GM21515 (cell line): ENCODE measurements around the gene KAZN.

Source experiments
- ATAC-seq: cut with Tn5 transposase; IDR thresholded peaks from one replicate; pipeline ENCODE4 v1.9.1; 2021; ENCODE audit not compliant: unreplicated experiment

The KAZN gene

GRCh38 chr1:14639291-14640050 is 41.0 kb downstream of the KAZN start:
- no peak for ATAC-seq

DNA sequence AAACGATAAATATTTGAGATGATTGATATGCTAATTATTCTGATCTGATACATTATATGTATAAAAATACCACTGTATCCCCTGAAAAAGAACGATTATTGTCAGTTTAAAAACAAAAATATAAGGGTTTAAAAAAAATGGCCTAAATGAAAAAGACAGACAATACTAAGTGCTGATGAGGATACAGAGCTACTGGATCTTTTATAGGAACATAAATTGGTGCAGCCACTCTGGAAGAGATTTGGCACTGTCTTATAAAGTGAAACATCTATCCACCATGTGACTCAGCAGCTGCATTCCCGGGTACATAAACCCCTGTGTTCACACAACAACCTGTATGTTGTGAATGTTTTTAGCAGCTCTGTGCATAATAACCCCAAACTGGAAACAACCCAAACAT is 44.2 kb downstream of the KAZN start:
- no peak for ATAC-seq

DNA sequence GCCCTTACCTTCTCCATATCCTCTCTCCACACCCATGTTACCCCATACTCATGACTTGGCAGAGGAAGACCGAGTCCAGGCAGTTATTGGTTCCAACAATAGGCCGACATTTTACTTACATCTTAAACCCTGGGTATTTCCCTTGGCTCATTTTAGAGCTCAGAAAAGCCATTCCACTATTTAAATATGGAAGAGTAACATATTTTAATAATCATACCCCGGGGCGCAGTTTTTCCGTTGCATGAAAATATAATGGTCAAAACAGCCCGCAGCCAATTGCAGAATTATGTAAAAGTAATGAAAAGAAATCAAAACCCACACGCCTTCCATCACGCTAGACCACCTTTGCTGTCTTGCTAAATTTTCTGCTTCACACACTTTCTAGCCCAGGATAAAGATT is 48.5 kb downstream of the KAZN start:
- ATAC-seq, result no peak

GRCh38 chr1:14647777-14648176 is 49.3 kb downstream of the KAZN start:
- ATAC-seq, result no peak

DNA sequence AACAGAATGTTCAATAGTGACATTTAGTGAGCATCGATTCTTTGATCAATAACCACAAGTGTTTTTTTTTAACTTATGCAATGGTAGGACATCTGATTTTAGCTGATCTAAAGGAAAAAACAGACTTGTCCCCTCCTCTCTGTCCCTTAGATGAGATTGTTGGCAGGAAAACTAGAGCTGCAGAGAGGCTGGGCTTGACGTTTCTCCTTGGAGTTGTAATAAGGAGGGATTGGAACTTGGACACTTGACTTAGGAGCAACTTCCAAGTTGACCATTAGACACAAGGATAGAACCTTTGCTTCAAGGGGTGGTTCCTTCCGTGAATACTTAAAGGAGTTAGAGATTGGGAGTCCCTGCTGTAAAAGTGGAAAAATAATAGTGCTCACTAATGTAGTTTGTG is 49.9 kb downstream of the KAZN start:
- ATAC-seq, result no peak

DNA sequence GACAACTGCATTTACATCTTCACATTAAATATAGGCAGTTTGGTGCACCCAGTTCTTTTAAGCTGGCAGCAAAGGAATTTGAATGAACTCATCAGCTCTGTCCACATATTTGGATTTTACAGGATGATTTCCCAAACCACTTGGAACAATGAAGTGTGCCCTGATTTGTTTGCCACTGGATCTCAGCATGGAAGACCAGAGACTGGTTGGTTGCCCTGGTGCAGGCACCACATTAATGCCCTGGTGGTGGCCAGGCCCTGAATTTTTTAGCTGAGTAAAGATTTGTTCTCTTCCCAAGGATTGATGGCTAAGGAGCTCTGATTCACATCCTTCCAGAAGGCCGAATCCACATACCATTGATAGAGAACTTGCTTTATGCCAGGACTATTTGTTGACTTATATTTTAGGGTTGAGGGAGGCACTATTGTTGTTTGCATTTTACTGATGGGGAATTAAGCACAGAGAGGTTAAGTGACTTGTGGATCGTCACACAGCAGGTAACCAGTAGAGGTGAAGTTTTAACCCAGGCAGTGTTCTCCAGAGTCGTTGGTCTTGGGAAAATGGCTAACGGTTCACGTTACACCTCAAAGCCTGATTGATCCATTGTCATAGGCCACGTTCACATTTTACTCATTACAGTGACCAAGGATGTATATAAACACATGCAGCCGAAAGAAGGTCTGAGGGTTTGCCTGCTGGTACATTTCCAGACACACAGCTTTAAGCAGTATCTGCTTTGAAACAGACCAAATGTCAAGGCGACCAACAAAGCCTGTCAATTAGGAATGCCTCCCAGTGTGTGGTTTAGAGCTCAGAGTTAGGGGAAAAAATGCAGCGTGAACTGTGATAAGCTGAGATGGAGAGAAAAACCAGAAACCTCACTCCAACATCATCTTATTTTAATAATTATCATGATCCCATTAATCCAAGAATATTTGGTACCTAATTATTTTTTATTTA is 50.7 kb downstream of the KAZN start:
- no peak for ATAC-seq

GRCh38 chr1:14649976-14650375 is 51.5 kb downstream of the KAZN start:
- no peak for ATAC-seq

- ATAC-seq, result no peak
Measured at GRCh38 chr1:14650951-14651350, 52.5 kb downstream of the KAZN start.

GRCh38 chr1:14652840-14653239 is 54.4 kb downstream of the KAZN start:
- ATAC-seq, result no peak

DNA sequence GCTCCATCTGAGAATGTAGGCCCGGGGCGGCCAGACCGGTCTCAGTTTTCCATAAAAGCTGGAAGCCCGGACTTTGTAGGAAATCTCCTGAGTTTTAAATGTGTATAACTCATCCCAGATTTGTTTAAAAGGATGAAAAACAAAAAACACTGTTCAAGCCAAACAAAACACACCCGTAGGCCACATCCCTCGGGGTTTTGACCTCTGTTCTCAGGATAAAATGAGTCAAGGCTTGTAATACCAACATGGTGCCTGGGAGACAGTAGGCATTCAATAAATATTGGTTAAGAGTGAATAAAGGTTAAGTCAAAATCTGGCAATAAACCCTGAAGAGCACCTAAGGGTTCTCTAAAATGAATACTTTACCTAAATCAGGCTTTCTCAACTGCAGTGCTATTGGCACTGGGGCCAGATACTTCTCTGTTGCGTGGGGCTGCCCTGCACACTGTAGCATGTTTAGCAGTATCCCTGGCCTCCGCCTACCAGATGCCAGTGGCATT is 55.0 kb downstream of the KAZN start:
- ATAC-seq, result no peak

GRCh38 chr1:14654554-14654953 is 56.1 kb downstream of the KAZN start:
- no peak for ATAC-seq

GRCh38 chr1:14655385-14655784 is 56.9 kb downstream of the KAZN start:
- ATAC-seq, result no peak

DNA sequence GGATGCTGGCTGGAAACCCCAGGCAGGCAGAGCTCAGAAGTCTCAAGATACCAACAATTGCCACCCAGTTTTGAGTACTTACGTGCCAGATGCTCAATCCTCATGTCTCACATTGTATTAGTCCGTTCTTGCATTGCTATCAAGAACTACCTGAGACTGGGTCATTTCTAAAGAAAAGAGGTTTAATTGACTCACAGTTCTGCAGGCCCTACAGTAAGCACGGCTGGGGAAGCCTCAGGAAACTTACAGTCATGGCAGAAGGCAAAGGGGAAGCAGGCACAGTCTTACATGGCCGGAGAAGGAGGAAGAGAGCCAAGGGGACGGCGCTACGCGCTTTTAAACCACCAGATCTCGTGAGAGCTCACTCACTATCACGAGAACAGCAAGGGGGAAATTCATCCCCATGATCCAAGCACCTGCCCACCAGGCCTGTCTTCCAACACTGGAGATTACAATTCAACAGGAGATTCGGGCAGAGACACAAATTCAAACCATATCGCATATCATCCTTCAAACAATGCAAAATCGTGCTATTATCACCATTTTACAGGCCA is 58.0 kb downstream of the KAZN start:
- no peak for ATAC-seq

DNA sequence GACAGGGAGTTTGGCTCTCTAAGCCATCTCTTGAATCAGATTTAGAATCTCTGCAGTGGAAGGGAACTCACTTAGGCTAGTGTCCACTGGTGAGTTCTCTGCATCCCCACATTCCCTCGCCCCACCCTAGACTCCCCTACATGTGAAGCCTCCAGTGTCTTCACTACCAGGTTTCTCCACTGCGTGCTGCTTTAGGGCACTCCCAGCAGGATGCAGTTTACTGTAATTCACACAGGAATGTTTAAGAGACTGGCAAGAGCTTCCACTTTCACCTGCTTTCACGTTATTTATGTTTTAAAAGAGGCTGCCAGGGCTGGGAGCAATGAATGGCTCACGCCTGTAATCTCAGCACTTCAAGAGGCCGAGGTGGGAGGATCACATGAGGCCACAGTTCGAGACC is 60.2 kb downstream of the KAZN start:
- no peak for ATAC-seq

GRCh38 chr1:14659913-14660312 is 61.4 kb downstream of the KAZN start:
- ATAC-seq, result no peak

- ATAC-seq, result no peak
Measured at GRCh38 chr1:14660801-14661200, 62.3 kb downstream of the KAZN start.

- no peak for ATAC-seq
Measured at GRCh38 chr1:14661222-14661621, 62.7 kb downstream of the KAZN start.

GRCh38 chr1:14662116-14662515 is 63.6 kb downstream of the KAZN start:
- no peak for ATAC-seq

DNA sequence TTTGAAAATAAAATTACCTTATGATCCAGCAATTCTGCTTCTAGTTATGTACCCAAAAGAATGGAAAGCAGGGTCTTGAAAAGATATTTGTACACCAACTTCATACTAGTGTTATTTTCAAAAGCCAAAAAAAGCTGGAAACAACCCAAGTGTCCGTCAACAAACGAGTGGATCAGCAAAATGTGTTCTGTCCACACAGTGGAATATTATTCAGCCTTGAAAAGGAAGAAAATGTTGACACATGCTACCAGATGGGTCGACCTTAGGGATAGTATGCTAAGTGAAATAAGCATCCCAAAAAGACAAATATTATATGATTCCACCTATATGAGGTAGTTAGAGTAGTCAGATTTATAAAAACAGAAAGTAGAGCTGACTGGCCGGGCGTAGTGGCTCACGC is 65.3 kb downstream of the KAZN start:
- ATAC-seq, result no peak

DNA sequence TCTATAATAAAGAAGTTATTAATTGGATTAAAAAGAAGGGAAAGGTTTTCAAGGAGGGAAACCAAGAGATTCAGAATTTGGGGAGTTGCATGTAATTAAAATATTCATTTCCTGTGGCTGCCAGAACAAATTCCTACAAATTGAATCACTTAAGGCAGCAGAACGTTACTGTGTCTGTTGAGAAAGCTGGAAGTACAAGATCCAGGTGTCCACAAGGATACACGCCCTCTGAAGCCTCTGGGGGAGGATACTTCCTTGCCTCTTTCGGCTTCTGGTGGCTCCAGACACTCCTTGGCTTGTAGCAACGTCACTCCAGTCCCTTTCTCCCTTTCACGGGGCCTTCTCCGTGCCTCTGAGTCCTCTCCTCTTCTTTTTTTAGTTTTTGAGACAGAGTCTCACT is 67.9 kb downstream of the KAZN start:
- ATAC-seq, result no peak

GRCh38 chr1:14666962-14667650 is 68.6 kb downstream of the KAZN start:
- ATAC-seq, result no peak
